AG20443 (cell line): ENCODE data around the gene TREH.

Experiments
- DNase-seq: peaks from one replicate; pipeline ENCODE4 v3.0.0; 2012; ENCODE audit warnings: low spot score, mixed read lengths

The TREH gene

GRCh38 chr11:118663381-118663780, 16.1 kb downstream of the TREH start:
- no peak for DNase-seq

GRCh38 chr11:118662401-118663271, 16.8 kb downstream of the TREH start:
- no peak for DNase-seq

GRCh38 chr11:118661425-118662301, 17.8 kb downstream of the TREH start:
- DNase-seq = no peak

- no peak for DNase-seq
Measured at GRCh38 chr11:118660681-118661424, 18.6 kb downstream of the TREH start.

GRCh38 chr11:118659953-118660680, 19.3 kb downstream of the TREH start:
- no peak for DNase-seq

- peak; percentile 96 for DNase-seq
Measured at GRCh38 chr11:118659314-118659952, 20.0 kb downstream of the TREH start.

- no peak for DNase-seq
Measured at GRCh38 chr11:118658429-118659313, 20.8 kb downstream of the TREH start.

- DNase-seq = no peak
Measured at GRCh38 chr11:118657709-118658428, 21.6 kb downstream of the TREH start.

- DNase-seq = no peak
Measured at GRCh38 chr11:118657238-118657637, 22.2 kb downstream of the TREH start.

GRCh38 chr11:118656563-118657165, 22.8 kb downstream of the TREH start:
- DNase-seq = no peak

- DNase-seq = no peak
Measured at GRCh38 chr11:118655486-118656190, 23.8 kb downstream of the TREH start.

GRCh38 chr11:118653684-118654390, 25.6 kb downstream of the TREH start:
- no peak for DNase-seq

- DNase-seq = no peak
Measured at GRCh38 chr11:118652681-118653181, 26.7 kb downstream of the TREH start.

- no peak for DNase-seq
Measured at GRCh38 chr11:118651820-118652219, 27.6 kb downstream of the TREH start.

GRCh38 chr11:118650366-118650765, 29.1 kb downstream of the TREH start:
- no peak for DNase-seq

- DNase-seq = no peak
Measured at GRCh38 chr11:118649941-118650340, 29.5 kb downstream of the TREH start.

- DNase-seq = no peak
Measured at GRCh38 chr11:118648291-118648690, 31.2 kb downstream of the TREH start.
